Measurements from ENCODE around the gene ANXA11.
"Not testable (repeated sequence)": the region's sequence is repeated elsewhere in the genome, so short reads cannot be mapped to it uniquely, and the experiment has no call there.

Gene ANXA11

GRCh38 chr10:80164596-80164995 is 40.7 kb downstream of the ANXA11 start:
- DNase-seq, result no peak

DNA sequence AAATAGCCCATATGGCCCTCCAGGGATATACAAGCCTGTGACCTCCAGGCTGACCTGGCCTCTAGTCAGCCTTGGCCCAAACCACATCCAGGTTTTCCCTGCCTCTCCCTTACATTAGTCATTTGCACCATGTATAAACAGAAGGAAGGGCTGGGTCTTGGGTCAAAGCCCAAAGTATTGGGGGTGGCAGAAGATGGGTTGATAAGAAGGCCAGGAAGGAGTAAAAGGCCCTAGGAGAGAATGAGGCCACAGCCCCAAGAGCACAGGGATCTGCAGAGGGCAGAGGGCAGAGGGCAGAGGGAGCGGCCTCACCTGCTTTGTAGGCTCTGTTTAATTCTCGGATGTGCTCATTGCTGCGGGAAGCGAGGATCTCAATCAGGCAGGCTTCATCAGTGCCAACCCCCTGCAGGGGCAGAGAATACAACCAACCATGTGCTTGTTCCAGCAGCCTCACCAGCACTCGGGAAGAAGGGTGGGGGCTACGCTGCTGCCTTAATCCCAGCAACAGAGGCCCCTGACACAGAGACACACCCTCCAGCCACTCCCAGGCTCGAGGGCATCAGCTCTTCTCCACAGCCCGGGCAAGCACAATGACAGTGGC is 41.5 kb downstream of the ANXA11 start:
- DNase-seq, result no peak

GRCh38 chr10:80161321-80162083 is 43.8 kb downstream of the ANXA11 start:
- DNase-seq, result no peak

GRCh38 chr10:80160361-80161320 is 44.7 kb downstream of the ANXA11 start:
- no peak for DNase-seq

- no peak for DNase-seq
Observed at GRCh38 chr10:80159166-80159873, 46.0 kb downstream of the ANXA11 start.

DNA sequence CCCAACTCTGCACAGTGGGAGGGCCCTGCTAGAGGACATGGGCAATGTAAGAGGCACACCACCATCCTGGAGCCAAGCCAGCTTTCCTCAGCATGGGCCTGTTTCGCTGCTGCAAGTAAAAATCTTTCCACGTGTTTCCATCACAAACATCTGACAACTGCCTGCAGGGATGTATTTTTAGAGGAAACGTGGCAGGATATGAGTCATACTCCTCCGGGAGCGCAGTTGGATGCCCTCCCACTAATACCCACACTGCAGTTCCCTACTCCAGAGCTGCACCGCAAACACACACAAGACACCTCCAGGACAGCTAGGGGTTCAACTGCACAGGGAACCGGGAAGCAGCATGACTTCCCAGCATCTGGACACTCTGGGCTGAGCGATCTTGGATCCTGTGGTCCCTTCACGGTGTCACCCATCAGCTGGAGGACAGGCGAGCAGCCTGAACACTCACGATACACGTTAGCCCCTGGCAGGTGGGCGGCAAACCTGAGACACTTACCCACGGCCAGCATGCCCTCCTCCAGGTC is 46.7 kb downstream of the ANXA11 start:
- DNase-seq, result no peak

GRCh38 chr10:80158126-80158525 is 47.2 kb downstream of the ANXA11 start:
- DNase-seq, result no peak

GRCh38 chr10:80157561-80157960 is 47.8 kb downstream of the ANXA11 start:
- no peak for DNase-seq

- DNase-seq, result no peak
Observed at GRCh38 chr10:80156216-80156615, 49.1 kb downstream of the ANXA11 start.

- DNase-seq, result no peak
Observed at GRCh38 chr10:80155696-80156215, 49.6 kb downstream of the ANXA11 start.

DNA sequence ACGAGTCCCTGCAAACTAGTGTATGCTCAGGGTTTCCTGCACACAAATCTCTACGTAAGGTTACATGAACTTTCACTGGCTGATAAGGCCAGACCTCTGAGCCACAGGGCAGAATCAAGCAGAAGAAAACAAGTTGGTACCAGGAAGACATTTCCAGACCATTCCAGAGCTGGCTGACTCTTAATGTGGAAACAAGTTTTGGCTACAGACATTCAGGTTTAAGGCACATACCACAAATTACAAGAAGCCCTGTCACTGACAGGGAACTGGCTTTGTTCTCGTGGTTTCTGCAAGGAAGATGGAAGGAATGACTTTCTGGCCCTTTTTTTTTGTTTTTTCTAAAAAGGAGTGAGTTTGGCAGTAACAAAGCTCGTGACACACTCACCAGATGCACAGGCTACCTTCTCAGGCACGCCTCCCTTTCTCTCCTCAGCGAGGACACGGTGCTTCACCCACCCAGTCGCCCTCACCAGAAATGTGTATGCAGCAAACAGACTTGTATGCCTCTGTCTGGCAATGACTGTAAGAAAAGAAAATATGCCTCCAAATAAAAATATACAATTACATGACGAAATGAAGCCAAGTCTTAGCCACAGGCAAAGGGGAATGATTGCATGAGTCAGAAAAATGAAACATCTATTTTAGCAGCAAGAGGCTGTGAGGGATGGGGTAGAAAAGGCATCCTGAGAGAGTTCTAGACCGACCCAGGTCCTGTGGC is 50.2 kb downstream of the ANXA11 start:
- DNase-seq, result no peak

- DNase-seq, result no peak
Observed at GRCh38 chr10:80154626-80154977, 50.7 kb downstream of the ANXA11 start.

- no peak for DNase-seq
Observed at GRCh38 chr10:80153460-80153859, 51.9 kb downstream of the ANXA11 start.

DNA sequence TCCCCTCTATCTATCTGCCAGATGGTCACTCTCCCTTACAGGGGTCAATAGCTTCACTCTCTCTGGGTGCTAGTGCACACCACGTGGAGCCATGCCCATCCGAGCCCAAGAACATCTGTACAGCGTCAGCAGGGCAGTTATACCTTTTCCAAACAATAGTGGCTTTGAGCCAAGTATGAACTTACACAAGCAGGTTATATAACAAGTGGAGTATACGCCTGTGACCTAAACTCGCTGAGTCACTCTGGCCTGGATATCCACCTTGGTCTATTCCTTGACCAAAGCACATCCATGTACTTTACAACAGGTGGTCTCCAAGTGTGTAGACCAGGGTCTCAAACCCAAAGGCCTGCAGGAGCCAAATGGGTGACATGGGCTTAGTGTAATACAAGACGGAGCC is 52.5 kb downstream of the ANXA11 start:
- no peak for DNase-seq

DNA sequence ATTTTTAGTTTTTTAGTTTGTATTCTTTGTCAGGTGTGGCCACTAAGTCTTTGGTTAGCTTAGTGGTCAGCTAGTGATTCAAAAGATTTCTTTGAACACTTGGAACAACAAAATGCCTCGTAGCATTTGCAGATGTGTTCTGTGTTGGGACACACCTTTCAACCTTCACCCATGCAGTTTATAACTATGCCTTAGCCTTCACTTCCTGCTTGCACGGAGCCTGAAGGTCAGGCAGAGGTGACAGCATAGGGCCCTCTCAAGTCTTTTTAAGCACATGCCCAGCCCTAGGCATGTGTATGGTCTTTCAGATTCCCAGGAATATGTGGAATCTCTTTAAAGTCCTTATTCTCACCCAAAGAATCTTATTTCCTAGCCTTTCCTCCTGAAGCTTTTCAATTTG is 55.2 kb downstream of the ANXA11 start:
- no peak for DNase-seq

DNA sequence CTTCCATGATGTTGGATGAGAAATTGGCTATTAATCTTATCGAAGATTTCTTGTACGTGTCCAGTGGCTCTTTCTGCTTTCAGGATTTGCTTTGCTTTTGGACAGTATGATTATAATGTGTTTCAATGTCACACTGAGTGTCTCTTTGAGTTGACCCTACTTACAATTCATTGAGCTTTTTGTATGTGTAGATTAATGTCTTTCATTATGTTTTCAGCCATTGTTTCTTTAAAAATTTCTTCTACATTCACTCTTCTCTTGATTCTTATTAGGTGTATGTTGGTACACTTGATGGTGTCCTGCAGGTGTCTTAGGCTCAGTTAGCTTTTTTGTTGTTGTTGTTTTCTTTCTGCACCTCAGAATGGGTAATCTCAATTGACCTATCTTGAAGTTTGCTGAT is 56.2 kb downstream of the ANXA11 start:
- DNase-seq, result no peak

DNA sequence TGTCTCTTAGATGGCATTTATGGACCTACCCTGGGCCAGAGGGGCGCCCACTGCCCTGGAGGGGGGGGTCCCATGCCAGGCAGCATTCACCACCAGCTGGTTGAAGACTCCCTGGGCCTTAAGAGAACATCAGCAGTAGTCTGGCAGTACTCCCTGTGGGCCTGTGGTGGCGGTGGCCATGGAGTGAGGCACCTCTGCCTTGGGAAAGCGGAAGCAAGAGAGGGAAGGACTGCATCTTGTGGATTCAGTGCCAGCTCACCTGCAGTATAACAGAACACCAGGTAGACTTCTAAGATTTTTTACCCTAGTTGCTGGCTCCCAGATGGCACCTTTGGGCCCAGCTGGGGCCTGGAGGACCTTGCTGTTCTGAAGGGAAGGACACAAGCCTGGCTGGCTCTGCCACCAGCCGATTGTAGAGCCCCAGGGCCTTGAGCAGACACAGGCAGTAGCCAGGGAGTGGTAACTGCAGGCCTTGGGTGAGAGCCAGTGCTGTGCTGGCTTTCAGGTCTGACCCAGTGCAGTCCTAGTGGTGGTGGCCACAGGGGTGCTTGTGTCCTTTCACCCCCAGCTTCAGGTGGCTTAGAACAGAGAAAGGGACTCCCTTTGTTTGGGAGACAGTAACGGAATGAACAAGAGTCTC is 57.1 kb downstream of the ANXA11 start:
- no peak for DNase-seq

DNA sequence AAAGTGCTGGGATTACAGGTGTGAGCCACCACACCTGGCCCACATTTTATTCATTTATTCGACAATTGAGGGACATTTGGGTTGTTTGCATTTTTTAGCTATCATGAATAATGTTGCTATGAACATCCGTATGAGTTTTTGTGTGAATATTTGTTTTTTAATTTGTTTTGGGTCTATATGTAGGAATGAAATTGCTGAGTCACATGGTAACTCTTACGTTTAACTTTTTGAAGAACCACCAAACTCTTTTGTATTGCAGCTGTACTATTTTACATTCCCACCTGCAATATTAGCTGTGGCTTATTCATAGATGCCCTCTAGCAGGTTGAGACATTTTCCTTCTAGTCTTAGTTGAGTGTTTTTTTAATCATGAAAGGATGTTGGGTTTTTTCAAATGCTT is 58.4 kb downstream of the ANXA11 start:
- no peak for DNase-seq

GRCh38 chr10:80145406-80146308 is 59.7 kb downstream of the ANXA11 start:
- not testable (repeated sequence) for DNase-seq

DNA sequence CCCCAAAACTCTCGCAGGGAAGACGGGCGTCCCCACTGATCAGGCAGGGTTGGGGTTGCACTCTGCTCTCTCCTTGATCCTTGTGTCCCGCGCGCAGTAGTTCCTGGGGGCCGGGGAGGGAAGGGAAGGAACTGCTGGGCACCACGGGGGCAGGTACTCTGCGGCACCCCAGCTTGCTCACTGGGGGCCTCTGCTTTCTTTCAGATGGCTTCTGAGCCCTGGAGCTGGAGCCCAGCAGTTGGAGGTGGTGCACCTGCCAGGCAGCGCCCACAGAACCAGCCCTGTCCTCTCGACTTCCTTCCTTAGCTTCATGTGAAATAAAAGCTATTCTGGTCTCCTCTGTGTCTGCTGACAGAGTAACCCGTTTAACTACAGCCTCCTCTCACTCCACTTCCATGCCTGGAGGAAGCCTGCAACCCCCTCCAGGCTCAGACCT is 60.6 kb downstream of the ANXA11 start:
- DNase-seq, result no peak

Data from NCI-H1092 treated with DMSO at 0.1 percent for 48 hours (cell line).